AG10803 (cell line): ENCODE results near the gene ADGB.
"Not testable (repeated sequence)": the region's sequence is repeated elsewhere in the genome, so short reads cannot be mapped to it uniquely, and the experiment has no call there.

Experiments
- DNase-seq: peaks from one replicate; pipeline ENCODE4 v3.0.0; 2010; ENCODE audit warnings: low read depth
- H3K4me3 ChIP-seq: 2 replicates; pipeline ENCODE4 v1.5.1; 2011; ENCODE audit warnings: mild to moderate bottlenecking, low read length, control low read depth
- TF ChIP-seq, protein P1 (sequence below): conservative IDR thresholded peaks from 2 replicates; pipeline ENCODE4 v1.5.1; 2011; ENCODE audit warnings: mild to moderate bottlenecking, low read length, control low read depth, inconsistent platforms

The ADGB gene

DNA sequence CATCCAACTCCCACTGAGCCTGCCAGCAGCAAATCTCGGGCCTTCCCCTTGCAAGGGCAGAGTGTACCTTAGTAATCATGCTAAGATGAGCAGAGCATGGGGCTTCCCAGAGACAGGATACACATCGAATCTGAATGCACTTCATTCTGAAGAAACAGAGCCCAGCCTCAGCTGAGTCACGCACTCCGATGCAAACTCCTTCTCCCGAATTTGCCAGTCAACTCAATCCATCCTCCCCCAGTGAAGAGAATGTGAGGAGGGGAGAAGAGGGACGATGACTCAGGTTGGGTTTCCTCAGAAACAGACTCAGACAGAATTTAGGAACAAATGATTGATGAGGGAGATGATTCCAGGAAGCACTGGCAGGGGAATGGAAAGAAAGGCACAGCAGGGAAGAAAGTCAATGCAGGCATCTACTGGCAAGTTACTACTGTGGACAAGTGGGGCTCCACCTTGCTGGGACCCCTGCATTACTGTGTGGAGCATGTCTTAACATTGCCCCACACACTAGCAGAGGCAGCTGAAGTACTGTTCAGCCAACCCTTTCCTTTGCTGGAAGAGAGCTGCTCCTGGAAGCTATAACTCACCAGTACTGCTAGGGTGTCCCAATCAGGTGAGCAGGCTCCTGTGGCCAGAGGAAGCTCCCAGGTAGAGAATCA, 251.6 kb downstream of the ADGB start:
- no peak overlapping the region for H3K4me3 ChIP-seq
- TF ChIP-seq, protein P1, sequence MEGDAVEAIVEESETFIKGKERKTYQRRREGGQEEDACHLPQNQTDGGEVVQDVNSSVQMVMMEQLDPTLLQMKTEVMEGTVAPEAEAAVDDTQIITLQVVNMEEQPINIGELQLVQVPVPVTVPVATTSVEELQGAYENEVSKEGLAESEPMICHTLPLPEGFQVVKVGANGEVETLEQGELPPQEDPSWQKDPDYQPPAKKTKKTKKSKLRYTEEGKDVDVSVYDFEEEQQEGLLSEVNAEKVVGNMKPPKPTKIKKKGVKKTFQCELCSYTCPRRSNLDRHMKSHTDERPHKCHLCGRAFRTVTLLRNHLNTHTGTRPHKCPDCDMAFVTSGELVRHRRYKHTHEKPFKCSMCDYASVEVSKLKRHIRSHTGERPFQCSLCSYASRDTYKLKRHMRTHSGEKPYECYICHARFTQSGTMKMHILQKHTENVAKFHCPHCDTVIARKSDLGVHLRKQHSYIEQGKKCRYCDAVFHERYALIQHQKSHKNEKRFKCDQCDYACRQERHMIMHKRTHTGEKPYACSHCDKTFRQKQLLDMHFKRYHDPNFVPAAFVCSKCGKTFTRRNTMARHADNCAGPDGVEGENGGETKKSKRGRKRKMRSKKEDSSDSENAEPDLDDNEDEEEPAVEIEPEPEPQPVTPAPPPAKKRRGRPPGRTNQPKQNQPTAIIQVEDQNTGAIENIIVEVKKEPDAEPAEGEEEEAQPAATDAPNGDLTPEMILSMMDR: no peak
- peak; percentile 79 for DNase-seq

DNA sequence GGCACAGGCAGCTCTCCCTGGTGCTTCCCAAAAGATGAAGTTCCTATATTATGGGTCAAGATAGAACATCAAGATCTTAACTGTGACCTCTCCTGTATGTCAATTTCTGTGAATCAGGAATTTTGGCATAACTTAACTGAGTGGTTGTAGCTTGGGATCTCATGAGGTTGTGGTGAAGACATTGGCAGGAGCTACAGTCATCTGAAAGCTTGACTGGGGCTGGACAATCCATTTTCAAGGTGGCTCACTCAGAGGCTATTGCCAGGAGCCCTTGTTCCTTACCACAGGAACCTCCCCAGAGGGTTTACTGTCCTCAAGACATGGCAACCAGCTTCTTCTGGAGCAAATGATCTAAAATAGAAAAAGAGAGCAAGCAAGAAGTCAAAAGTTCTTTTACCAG, 252.2 kb downstream of the ADGB start:
- peak; percentile 18 for DNase-seq
- TF ChIP-seq, protein P1: no peak
- H3K4me3 ChIP-seq: no peak overlapping the region

DNA sequence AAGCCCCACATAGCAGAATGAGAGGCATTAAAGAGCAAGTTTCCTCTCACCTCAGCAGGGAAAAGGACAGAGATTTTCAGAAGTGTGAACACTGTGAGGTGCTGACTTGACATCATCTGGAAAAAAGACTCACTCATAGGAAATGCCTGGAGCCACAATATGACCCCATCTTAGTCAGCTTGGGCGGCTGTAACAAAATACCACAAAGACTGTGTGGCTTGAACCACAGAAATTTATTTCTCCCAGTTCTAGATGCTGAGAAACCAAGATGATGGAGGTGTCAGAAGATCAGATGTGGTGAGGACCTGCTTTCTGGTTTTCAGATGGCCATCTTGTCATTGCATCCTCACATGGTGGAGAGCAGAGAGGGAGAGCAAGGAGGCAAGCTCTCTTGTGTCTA, 253.1 kb downstream of the ADGB start:
- TF ChIP-seq, protein P1: no peak
- DNase-seq: peak; percentile 91
- H3K4me3 ChIP-seq: no peak overlapping the region

DNA sequence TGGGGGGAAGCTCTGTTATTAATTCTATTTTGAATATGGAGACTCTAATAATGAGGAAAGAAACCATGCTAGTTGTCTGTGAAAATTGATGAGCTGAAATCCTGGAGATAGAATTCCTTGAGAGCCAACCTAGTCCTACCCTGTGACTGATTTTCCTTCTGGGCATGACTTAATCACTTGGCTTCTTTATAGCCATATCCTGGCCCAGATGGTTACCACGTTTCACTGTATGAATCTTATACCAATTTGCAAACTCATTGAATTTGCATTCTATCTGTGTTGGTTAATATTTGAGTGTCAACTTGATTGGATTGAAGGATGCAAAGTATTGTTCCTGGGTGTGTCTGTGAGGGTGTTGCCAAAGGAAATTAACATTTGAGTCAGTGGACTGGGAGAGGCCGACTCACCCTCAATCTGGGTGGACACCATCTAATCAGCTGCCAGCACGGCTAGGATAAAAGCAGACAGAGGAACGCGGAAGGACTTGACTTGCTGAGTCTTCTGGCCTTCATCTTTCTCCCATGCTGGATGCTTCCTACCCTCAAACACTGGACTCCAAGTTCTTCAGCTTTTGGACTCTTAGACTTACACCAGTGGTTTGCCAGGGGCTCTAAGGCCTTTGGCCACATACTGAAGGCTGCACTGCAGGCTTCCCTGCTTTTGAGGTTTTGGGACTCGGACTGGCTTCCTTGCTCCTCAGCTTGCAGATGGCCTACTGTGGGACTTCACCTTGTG, 255.9 kb downstream of the ADGB start:
- peak; percentile 32 for DNase-seq
- not testable (repeated sequence) for H3K4me3 ChIP-seq

DNA sequence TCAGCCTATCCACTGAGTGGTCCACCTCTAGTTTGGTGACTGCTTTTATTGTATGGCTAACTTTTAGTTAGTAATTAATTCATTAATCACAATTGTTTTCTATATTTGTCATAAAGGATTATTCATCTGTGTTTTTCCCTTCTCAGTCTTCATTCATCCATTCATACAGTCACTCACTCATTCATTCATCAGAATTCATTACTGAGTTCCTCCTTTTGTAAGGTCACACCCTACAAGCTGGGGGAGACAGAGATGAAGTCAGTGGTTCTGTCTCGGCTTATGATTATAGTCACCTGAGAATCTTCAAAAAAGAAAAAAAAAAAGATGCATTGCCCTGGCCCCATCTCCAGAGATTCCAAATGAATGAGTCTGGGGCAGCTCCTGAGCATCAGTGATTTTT, 257.1 kb downstream of the ADGB start:
- TF ChIP-seq, protein P1: no peak
- no peak overlapping the region for H3K4me3 ChIP-seq
- DNase-seq: no peak

DNA sequence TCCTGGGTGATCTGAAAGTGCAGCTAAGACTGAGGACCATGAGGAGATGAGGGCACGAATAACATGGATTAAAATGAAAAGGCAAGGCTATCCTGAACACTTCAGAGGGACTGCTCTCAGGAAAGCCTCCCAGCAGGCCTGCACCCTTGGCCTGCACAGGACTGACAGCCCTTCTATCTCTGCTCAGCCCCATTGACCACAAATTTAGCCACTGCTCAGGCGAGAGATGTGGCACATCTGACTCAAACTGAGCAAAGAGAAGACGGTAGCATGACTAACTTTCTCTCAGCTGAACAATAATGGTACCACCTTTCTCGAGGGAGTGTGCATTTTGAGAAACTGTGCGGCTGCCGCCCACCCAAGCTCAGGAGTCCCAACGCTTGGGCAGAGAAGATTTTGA, 257.5 kb downstream of the ADGB start:
- DNase-seq: no peak
- H3K4me3 ChIP-seq: no peak overlapping the region
- TF ChIP-seq, protein P1: no peak

DNA sequence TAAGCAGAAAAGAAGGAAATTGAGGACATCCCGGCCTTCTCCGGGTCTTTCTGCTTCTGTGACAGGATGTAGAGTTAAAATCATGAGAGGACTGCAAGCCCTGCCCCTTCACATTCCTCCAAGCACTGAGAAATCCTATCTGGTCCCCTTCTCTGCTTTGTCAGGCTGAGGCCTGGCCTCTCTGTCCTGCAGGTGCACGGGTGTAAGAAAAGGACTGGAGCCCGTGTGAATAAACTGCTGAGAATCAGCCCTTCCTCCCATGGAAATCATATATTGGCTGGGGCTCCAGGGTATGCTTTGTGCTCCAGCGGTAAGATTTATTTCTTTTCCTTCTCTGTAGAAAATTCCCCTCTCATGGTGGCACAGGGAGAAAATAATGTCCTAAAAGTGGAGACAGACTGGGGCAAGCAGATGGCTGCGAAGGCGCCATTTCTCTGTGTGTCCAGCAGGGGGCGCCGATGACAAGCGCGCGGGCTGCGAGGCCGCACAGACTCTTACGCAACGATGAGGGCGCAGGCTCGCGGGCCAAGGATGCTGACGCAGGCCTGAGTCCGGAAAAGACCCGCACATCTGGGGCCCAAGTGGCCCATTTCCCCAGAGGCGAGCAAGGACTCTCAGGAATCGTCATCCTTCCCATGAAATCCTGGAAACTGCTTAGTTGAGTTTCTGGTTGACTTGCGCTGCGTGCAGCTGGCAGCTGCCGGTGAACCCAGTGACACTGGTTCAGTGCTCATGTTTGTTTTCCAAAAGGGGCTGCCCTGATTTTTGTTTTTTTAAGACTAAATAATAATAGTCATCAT, 258.6 kb downstream of the ADGB start:
- H3K4me3 ChIP-seq: peak overlapping the region; percentile 44
- DNase-seq: peak; percentile 96
- TF ChIP-seq, protein P1: peak; percentile 87
